Cardiac fibroblast (primary cell): ENCODE measurements around the gene ZNF70.

Source experiments
- DNase-seq, 2 donors: peaks; one replicate each; pipeline versions ENCODE4 v3.0.0 to v3.0.0-alpha.2; 2010; ENCODE audit warnings: low read depth in 2 of 2
- H3K4me3 ChIP-seq, 2 donors: replicated peaks in 1 of 2; 1 replicate in 1 of 2; 2 replicates in 1 of 2; pipeline ENCODE4 v1.5.1; 2011; ENCODE audit warnings: low read depth in 2 of 2, low read length in 2 of 2, mild to moderate bottlenecking in 2 of 2, moderate library complexity in 1 of 2
- CTCF ChIP-seq: IDR thresholded peaks from one replicate; pipeline ENCODE4 v1.5.1; 2011; ENCODE audit warnings: low read depth, mild to moderate bottlenecking, low read length, inconsistent platforms

ZNF70 gene

DNA sequence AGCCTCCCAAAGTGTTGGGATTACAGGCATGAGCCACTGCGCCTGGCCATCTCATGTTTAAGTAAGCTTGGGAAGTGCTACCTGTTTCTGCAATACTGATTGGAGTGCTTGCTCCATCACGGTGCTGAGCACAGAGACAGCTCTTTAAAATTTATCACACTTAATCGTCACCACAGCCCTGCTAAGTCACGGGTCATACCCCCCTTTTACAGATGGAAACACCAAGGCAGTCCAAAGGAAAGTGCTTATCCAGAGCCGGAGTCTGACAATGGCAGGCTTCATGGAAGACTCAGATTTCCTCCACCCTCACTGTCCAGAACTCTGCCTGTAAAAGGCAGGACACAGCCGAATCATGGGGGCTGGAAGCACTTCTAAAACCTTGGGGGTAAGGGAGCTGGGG lies 9.1 kb upstream of the ZNF70 start:
- no peak for DNase-seq
- no peak overlapping the region for H3K4me3 ChIP-seq
- no peak for TF ChIP-seq CTCF

- no peak overlapping the region for H3K4me3 ChIP-seq
- TF ChIP-seq CTCF, result no peak
- no peak for DNase-seq
Observed at GRCh38 chr22:23759566-23759965, 8.7 kb upstream of the ZNF70 start.

- no peak overlapping the region for H3K4me3 ChIP-seq
- TF ChIP-seq CTCF, result no peak
- DNase-seq, result no peak
Observed at GRCh38 chr22:23756891-23757290, 6.0 kb upstream of the ZNF70 start.

- DNase-seq, result no peak
- H3K4me3 ChIP-seq, result no peak overlapping the region
- TF ChIP-seq CTCF, result no peak
Observed at GRCh38 chr22:23755711-23756110, 4.8 kb upstream of the ZNF70 start.

DNA sequence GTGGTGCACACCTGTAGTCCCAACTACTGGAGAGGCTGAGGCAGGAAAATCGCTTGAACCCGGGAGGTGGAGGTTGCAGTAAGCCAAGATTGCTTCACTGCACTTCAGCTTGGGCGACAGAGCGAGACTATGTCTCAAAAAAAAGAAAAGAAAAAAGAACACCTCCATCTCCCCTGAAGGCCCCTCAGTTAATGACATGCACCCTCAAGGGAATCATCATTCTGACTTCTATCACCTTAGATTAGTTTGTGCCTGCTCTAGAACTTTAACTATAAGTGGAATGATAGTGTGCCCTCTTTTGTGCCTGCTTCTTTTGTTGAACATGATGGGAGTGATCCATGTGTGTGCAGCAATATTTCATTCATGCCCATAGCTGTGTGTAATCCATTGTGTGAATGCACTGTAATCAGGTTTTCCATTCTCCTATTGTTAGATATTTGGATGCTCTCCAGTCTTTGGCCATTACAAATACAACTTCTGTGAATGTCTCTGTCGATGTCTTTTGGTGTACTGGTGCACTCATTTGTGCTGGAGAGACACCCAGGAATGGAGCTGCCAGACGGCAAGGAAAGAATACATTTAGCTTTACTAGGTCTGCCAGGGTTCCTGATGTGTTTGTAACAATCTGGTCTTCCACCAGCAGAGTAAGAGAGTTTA lies 4.2 kb upstream of the ZNF70 start:
- no peak overlapping the region for H3K4me3 ChIP-seq
- TF ChIP-seq CTCF, result no peak
- peak; percentile 54 to 74 for DNase-seq

DNA sequence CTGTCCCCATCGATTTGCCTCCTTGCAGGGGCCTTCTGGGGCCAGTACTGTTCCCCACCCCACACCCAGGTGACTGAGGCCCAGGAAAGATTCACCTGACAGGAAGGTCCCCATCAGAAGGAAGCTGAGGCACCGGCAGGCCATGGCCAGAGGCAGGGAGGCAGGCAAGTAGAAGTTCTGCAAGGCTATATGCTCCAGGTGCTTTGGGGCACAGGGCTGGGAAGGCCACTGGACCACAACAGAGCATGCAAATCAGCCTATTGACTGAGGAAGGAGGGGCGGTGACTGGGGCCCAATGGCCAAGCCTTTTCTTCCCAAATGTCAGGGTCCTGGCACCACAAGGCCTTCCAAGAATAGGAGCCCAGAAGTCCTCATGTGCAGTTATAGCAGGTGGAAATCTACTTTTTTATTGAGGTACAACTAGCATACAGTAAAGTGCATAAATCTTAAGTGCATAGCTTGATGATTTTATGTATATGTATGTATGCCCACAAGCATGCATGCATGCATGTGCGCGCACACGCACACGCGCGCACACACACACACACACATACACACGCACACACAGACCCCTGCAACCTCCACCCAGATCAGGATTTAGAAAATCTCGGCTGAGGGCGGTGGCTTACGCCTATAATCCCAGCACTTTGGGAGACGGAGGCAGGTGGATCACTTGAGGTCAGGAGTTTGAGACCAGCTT lies 3.5 kb upstream of the ZNF70 start, which contains the start of gene VPREB3:
TSS of gene VPREB3 (minus strand) at position 206 of the 700 bp plus-strand sequence. CDS start at position 144, 62 bp downstream.
- no peak within 1 kb of the TSS for H3K4me3 ChIP-seq
- TF ChIP-seq CTCF, result no peak
- no peak for DNase-seq
